ENCODE data around the gene MED22.

DNA sequence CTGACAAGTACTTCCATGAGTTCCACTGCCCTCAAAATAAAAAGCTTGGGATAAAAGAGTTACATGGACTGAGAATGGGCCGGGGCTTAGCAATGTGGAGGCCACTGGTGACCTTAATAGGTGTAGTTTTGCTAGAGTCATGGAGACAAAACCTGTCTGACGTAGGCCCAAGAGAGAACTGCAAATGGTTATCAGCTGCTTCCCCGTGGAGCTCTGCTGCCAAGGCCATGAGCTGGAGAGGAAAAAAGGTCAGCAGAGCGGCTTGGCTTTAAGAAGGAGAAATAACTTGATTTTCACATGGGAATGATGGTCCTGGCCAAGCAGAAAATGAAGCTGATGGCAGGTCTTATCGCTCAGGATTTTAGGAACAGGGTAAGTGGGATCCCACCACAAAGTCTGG, 8.3 kb downstream of the MED22 start:
- TF ChIP-seq POLR2A (IDR thresholded peaks at IDR 0.05; ENCODE audit: control extremely low read depth in 1 of 2, low read depth in 2 of 2, low read length in 2 of 2) (no peak), EZH2 (IDR thresholded peaks at IDR 0.05; ENCODE audit: low read depth, low read length, severe bottlenecking) (no peak)

Measured in H1 (cell line).